ENCODE data around the gene MED27.

The MED27 gene

DNA sequence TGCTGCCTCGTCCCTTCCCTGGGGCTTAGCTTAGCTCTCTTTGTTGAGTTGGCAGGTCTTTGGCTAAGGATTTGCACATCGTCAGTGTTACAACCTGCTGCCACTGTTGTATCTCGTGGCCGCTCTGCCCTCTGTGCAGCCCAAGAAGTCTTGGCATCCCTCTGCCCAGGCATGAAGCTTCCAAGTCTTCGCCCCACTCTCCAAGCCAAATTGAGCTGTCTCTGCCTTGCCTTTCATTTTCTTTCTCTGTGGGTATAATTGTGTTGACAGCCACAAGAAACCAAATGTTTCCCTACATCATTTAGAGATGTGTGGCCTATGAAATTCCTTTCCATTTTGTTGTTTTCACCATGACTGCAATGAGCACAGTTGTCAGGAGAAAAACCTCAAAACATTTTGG is 29.6 kb upstream of the MED27 start:
- Histone ChIP-seq H3K4me1 (ENCODE audit: control insufficient read depth in 1 of 2, insufficient read depth in 1 of 2, low read depth in 1 of 2, low read length in 1 of 2) (no peaks in the 10 kb centered on the region), H3K4me3 (ENCODE audit: low read depth in 1 of 2, low read length in 1 of 2) (no peak overlapping the region), H3K27me3 (peaks cover 68% of the 10 kb centered on the region), H3K27ac (no peak overlapping the region), H3K36me3 (no peaks in the 10 kb centered on the region), H3K9me3 (no peaks in the 10 kb centered on the region)
- TF ChIP-seq CTCF (IDR thresholded peaks at IDR 0.05) = no peak

GRCh38 chr9:132108728-132109127 is 29.1 kb upstream of the MED27 start:
- no peak for TF ChIP-seq CTCF (IDR thresholded peaks at IDR 0.05)
- Histone ChIP-seq H3K4me1 (ENCODE audit: control insufficient read depth in 1 of 2, insufficient read depth in 1 of 2, low read depth in 1 of 2, low read length in 1 of 2) (no peaks in the 10 kb centered on the region), H3K36me3 (no peaks in the 10 kb centered on the region), H3K27ac (no peak overlapping the region), H3K27me3 (peaks cover 66% of the 10 kb centered on the region), H3K9me3 (no peaks in the 10 kb centered on the region), H3K4me3 (ENCODE audit: low read depth in 1 of 2, low read length in 1 of 2) (no peak overlapping the region)

GRCh38 chr9:132099741-132100407 is 20.2 kb upstream of the MED27 start:
- no peak overlapping the region for H3K4me3 ChIP-seq (ENCODE audit: low read depth in 1 of 2, low read length in 1 of 2)
- no peak overlapping the region for H3K27ac ChIP-seq
- H3K4me1 ChIP-seq (ENCODE audit: control insufficient read depth in 1 of 2, insufficient read depth in 1 of 2, low read depth in 1 of 2, low read length in 1 of 2) = no peaks in the 10 kb centered on the region
- no peaks in the 10 kb centered on the region for H3K9me3 ChIP-seq
- H3K36me3 ChIP-seq = no peaks in the 10 kb centered on the region
- TF ChIP-seq CTCF (IDR thresholded peaks at IDR 0.05) = no peak
- peaks cover 71% of the 10 kb centered on the region for H3K27me3 ChIP-seq

GRCh38 chr9:132099167-132099566 is 19.5 kb upstream of the MED27 start:
- H3K27me3 ChIP-seq = peaks cover 71% of the 10 kb centered on the region
- H3K4me1 ChIP-seq (ENCODE audit: control insufficient read depth in 1 of 2, insufficient read depth in 1 of 2, low read depth in 1 of 2, low read length in 1 of 2) = no peaks in the 10 kb centered on the region
- H3K36me3 ChIP-seq = no peaks in the 10 kb centered on the region
- H3K4me3 ChIP-seq (ENCODE audit: low read depth in 1 of 2, low read length in 1 of 2) = no peak overlapping the region
- no peak overlapping the region for H3K27ac ChIP-seq
- H3K9me3 ChIP-seq = no peaks in the 10 kb centered on the region
- TF ChIP-seq CTCF (IDR thresholded peaks at IDR 0.05) = no peak

DNA sequence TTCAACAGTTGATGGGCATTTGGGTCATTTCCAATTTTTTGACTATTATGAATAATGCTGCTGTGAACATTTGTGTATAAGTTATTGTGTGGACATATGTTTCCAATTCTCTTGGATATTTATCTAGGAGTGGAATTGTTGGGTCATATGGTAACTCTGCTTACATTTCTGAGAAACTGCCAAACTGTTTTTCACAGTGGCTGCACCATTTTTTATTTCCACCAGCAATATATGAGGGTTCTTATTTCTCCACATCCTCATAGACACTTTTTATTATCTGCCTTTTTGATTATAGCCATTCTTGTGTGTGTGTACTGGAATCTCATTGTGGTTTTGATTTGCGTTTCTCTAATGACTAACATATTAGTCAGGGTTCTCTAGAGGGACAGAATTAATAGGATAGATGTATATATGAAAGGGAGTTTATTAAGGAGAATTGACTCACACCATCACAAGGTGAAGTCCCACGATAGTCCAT is 14.7 kb upstream of the MED27 start:
- no peak overlapping the region for H3K4me3 ChIP-seq (ENCODE audit: low read depth in 1 of 2, low read length in 1 of 2)
- no peaks in the 10 kb centered on the region for H3K9me3 ChIP-seq
- H3K4me1 ChIP-seq (ENCODE audit: control insufficient read depth in 1 of 2, insufficient read depth in 1 of 2, low read depth in 1 of 2, low read length in 1 of 2) = no peaks in the 10 kb centered on the region
- H3K27ac ChIP-seq = no peak overlapping the region
- TF ChIP-seq CTCF (IDR thresholded peaks at IDR 0.05) = no peak
- no peaks in the 10 kb centered on the region for H3K36me3 ChIP-seq
- peaks cover 86% of the 10 kb centered on the region for H3K27me3 ChIP-seq
